GM21717 (cell line): ENCODE results near the gene DDX59.
"Not testable (repeated sequence)": the region's sequence is repeated elsewhere in the genome, so short reads cannot be mapped to it uniquely, and the experiment has no call there.

ENCODE experiments used
- ATAC-seq: cut with Tn5 transposase; IDR thresholded peaks from one replicate; pipeline ENCODE4 v1.9.1; 2021; ENCODE audit warnings: mild to moderate bottlenecking, moderate library complexity; ENCODE audit not compliant: unreplicated experiment

Gene DDX59

GRCh38 chr1:200630515-200630899, 39.2 kb downstream of the DDX59 start:
- not testable (repeated sequence) for ATAC-seq

- no peak for ATAC-seq
Observed at GRCh38 chr1:200629876-200630514, 39.7 kb downstream of the DDX59 start.

GRCh38 chr1:200628223-200628881, 41.4 kb downstream of the DDX59 start:
- ATAC-seq = peak; percentile 73

GRCh38 chr1:200627575-200628222, 42.0 kb downstream of the DDX59 start:
- no peak for ATAC-seq

- ATAC-seq = no peak
Observed at GRCh38 chr1:200626853-200627534, 42.7 kb downstream of the DDX59 start.

GRCh38 chr1:200625381-200625824, 44.3 kb downstream of the DDX59 start:
- peak; percentile 22 for ATAC-seq

- no peak for ATAC-seq
Observed at GRCh38 chr1:200624679-200625335, 44.9 kb downstream of the DDX59 start.

DNA sequence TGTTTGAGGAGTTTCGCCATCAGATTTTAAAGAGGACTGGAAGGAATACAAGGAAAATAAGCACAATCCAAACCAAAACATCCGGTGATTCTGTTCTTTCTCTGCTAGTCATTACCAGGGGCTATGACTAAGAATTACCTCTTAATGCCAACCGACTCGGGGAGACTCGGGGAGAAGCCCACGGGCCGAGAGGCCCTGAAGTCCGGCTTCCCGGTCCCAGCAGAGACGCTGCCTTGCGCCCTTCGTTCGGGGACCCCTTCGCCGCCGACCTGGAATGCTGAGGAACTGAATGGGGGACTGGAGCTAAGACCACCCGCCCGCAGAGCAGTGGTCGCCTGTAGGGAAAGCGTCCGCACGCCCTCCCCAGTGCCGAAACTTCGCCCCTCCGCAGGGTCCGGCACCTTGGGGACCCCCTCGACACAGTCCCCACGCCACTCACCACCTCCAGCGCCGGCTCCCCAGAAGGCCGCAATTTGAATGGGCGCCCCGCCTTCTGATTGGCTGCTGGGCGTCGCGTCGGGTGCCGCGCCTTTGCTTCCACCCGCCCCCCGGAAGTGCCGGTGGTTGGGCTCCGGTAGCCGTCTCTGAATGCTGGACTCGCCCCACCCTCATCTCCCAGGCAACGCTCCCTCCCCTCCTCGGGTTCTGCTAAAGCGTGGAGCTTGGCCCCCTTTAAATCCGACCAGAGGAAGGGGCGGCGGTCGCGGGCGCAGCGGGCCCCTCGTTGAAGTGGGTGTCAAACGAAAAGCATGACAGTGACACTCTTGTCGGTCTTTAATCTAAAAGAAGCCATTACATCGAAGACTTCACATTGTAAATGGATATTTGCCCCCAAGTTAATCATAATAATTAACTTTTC, 49.2 kb downstream of the DDX59 start, which contains the start of gene KIF14:
KIF14 (minus strand) TSS at position 479 of the 859 bp plus-strand sequence. CDS start 2,028 bp downstream, outside the sequence.
- peak; percentile 93 for ATAC-seq

GRCh38 chr1:200619894-200620272, 49.8 kb downstream of the DDX59 start:
- ATAC-seq = no peak

- ATAC-seq = no peak
Observed at GRCh38 chr1:200610846-200611245, 58.9 kb downstream of the DDX59 start.

DNA sequence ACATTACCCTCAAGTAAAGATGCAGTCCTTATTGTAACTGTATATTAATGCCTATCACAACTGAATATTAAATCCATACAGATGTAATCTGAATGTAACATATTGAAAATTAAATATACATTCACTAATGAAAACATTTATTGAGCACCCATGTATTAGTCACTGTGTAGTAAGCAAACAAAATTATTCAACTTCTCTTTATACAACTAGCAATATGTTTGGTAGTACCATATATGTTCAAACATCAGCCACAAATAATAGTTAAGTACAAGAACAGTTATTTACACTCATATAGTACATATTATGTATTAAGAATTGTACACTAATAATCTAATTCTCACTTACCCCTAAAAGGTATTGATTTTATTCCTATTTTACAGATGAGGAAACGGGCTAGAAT, 67.1 kb downstream of the DDX59 start:
- ATAC-seq = no peak
